OCI-LY1 (cell line): ENCODE data around the gene P2RX6.

Experiments used
- H2AFZ ChIP-seq: fragments of 200-600 bp; sonication (generic), shearing (Covaris generic); 2 replicates; pipeline ENCODE4 v1.6.0; 2014; ENCODE audit warnings: antibody characterized with exemption, mild to moderate bottlenecking, low read length
- H3F3A ChIP-seq: fragments of 200-600 bp; sonication (generic), shearing (Covaris generic); 2 replicates; pipeline ENCODE4 v1.6.0; 2014; ENCODE audit warnings: mild to moderate bottlenecking, antibody characterized with exemption, low read length, moderate library complexity; ENCODE audit not compliant: insufficient read depth
- H3K27ac ChIP-seq: fragments of 200-600 bp; sonication (generic); 2 replicates; pipeline ENCODE4 v1.5.1; 2014; ENCODE audit warnings: low read length, mixed run types, mild to moderate bottlenecking, low read depth; ENCODE audit not compliant: poor library complexity, severe bottlenecking
- H3K27me3 ChIP-seq: fragments of 200-600 bp; sonication (generic); 2 replicates; pipeline ENCODE4 v1.6.0; 2014; ENCODE audit warnings: antibody characterized with exemption, mild to moderate bottlenecking, low read length, moderate library complexity; ENCODE audit not compliant: insufficient read depth
- H3K36me3 ChIP-seq: fragments of 200-600 bp; sonication (generic); 2 replicates; pipeline ENCODE4 v1.6.1; 2014; ENCODE audit warnings: mild to moderate bottlenecking, antibody characterized with exemption, low read length, moderate library complexity, mixed read lengths; ENCODE audit not compliant: insufficient read depth
- H3K4me1 ChIP-seq: fragments of 200-600 bp; sonication (generic); 2 replicates; pipeline ENCODE4 v1.5.1; 2014; ENCODE audit warnings: mild to moderate bottlenecking, low read length, moderate library complexity; ENCODE audit not compliant: insufficient read depth, severe bottlenecking
- H3K4me2 ChIP-seq: fragments of 200-600 bp; sonication (generic), shearing (Covaris generic); 2 replicates; pipeline ENCODE4 v1.6.1; 2014; ENCODE audit warnings: low read length
- H3K4me3 ChIP-seq: fragments of 200-600 bp; sonication (generic); 2 replicates; pipeline ENCODE4 v1.5.1; 2014; ENCODE audit warnings: low read length, low read depth, mild to moderate bottlenecking, mixed read lengths; ENCODE audit not compliant: poor library complexity, severe bottlenecking
- H3K79me2 ChIP-seq: fragments of 200-600 bp; shearing (Covaris generic); 2 replicates; pipeline ENCODE4 v1.6.1; 2016; ENCODE audit warnings: mixed run types, low read length, mixed read lengths; ENCODE audit not compliant: insufficient read depth
- H3K9ac ChIP-seq: fragments of 200-600 bp; sonication (generic), shearing (Covaris generic); 2 replicates; pipeline ENCODE4 v1.6.1; 2014; ENCODE audit warnings: mild to moderate bottlenecking, low read length, mixed read lengths
- H3K9me2 ChIP-seq: fragments of 200-600 bp; sonication (generic), shearing (Covaris generic); 2 replicates; pipeline ENCODE4 v1.6.1; 2014; ENCODE audit warnings: low read depth, mild to moderate bottlenecking, low read length, mixed read lengths
- H3K9me3 ChIP-seq: fragments of 200-600 bp; shearing (Covaris generic); 2 replicates; pipeline ENCODE4 v1.6.1; 2014; ENCODE audit warnings: low read length, mixed read lengths
- H4K20me1 ChIP-seq: fragments of 200-600 bp; sonication (generic), shearing (Covaris generic); 2 replicates; pipeline ENCODE4 v1.6.0; 2016; ENCODE audit warnings: mild to moderate bottlenecking, low read length; ENCODE audit not compliant: insufficient read depth
- CTCF ChIP-seq: fragments of 200-600 bp; sonication (generic), shearing (Covaris generic); IDR thresholded peaks from 2 replicates; pipeline ENCODE4 v1.5.1; 2017; ENCODE audit warnings: mild to moderate bottlenecking, antibody characterized with exemption, low read length, moderate library complexity, mixed read lengths
- EZH2 ChIP-seq: fragments of 200-600 bp; sonication (generic), shearing (Covaris generic); IDR thresholded peaks from 2 replicates; pipeline ENCODE4 v1.8.0; 2017; ENCODE audit warnings: borderline replicate concordance, mixed run types, mild to moderate bottlenecking, antibody characterized with exemption, low read length, moderate library complexity, mixed read lengths

Gene P2RX6

GRCh38 chr22:21009638-21010425 is 5.1 kb upstream of the P2RX6 start:
- no peak overlapping the region for H3K9ac ChIP-seq
- TF ChIP-seq EZH2 = no peak
- no peak for TF ChIP-seq CTCF
- no peaks in the 10 kb centered on the region for H3F3A ChIP-seq
- H3K79me2 ChIP-seq = no peaks in the 10 kb centered on the region
- no peak overlapping the region for H2AFZ ChIP-seq
- H3K4me2 ChIP-seq = no peak overlapping the region
- no peaks in the 10 kb centered on the region for H4K20me1 ChIP-seq
- no peaks in the 10 kb centered on the region for H3K36me3 ChIP-seq
- no peak overlapping the region for H3K4me3 ChIP-seq
- H3K27me3 ChIP-seq = no peaks in the 10 kb centered on the region
- H3K27ac ChIP-seq = no peak overlapping the region
- no peaks in the 10 kb centered on the region for H3K9me3 ChIP-seq
- H3K4me1 ChIP-seq = peaks cover 8% of the 10 kb centered on the region
- H3K9me2 ChIP-seq = no peaks in the 10 kb centered on the region

- TF ChIP-seq EZH2 = no peak
- no peak for TF ChIP-seq CTCF
- no peaks in the 10 kb centered on the region for H3K27me3 ChIP-seq
- no peaks in the 10 kb centered on the region for H3K9me3 ChIP-seq
- H3K4me3 ChIP-seq = no peak overlapping the region
- H3K79me2 ChIP-seq = no peaks in the 10 kb centered on the region
- no peak overlapping the region for H3K4me2 ChIP-seq
- no peak overlapping the region for H3K27ac ChIP-seq
- no peaks in the 10 kb centered on the region for H3K9me2 ChIP-seq
- H3K36me3 ChIP-seq = no peaks in the 10 kb centered on the region
- no peak overlapping the region for H3K9ac ChIP-seq
- no peak overlapping the region for H2AFZ ChIP-seq
- no peaks in the 10 kb centered on the region for H4K20me1 ChIP-seq
- H3K4me1 ChIP-seq = peaks cover 9% of the 10 kb centered on the region
- no peaks in the 10 kb centered on the region for H3F3A ChIP-seq
These were observed 4.4 kb upstream of the P2RX6 start for GRCh38 chr22:21010426-21011113.

- no peak overlapping the region for H2AFZ ChIP-seq
These were observed 2.2 kb upstream of the P2RX6 start for GRCh38 chr22:21012446-21013407.

More at GRCh38 chr22:21012446-21013407, 2.2 kb upstream of the P2RX6 start:
- peaks cover 9% of the 10 kb centered on the region for H3K4me1 ChIP-seq
- H3K9ac ChIP-seq = no peak overlapping the region
- no peaks in the 10 kb centered on the region for H3K79me2 ChIP-seq
- TF ChIP-seq EZH2 = no peak
- no peak for TF ChIP-seq CTCF
- no peak overlapping the region for H3K27ac ChIP-seq
- H3K4me3 ChIP-seq = no peak overlapping the region
- H3K9me3 ChIP-seq = no peaks in the 10 kb centered on the region
- H3K27me3 ChIP-seq = no peaks in the 10 kb centered on the region
- no peaks in the 10 kb centered on the region for H3K9me2 ChIP-seq
- no peaks in the 10 kb centered on the region for H4K20me1 ChIP-seq
- H3K36me3 ChIP-seq = no peaks in the 10 kb centered on the region
- no peaks in the 10 kb centered on the region for H3F3A ChIP-seq
- H3K4me2 ChIP-seq = no peak overlapping the region
